NT2/D1 (cell line): ENCODE data around the gene DCP1A.
"Not testable (repeated sequence)": the region's sequence is repeated elsewhere in the genome, so short reads cannot be mapped to it uniquely, and the experiment has no call there.

ENCODE experiments used
- DNase-seq: peaks from one replicate; pipeline ENCODE4 v3.0.0-alpha.2; 2011; ENCODE audit warnings: low read depth, low spot score
- H3K27me3 ChIP-seq: 2 replicates; pipeline ENCODE4 v1.6.0; 2011; ENCODE audit warnings: mild to moderate bottlenecking; ENCODE audit not compliant: insufficient read length, insufficient read depth
- H3K36me3 ChIP-seq: 2 replicates; pipeline ENCODE4 v1.6.1; 2011; ENCODE audit warnings: mild to moderate bottlenecking, low read length, mixed read lengths; ENCODE audit not compliant: insufficient read depth, insufficient read length
- H3K4me1 ChIP-seq: 2 replicates; pipeline ENCODE4 v1.5.1; 2011; ENCODE audit not compliant: insufficient read depth, insufficient read length
- H3K4me3 ChIP-seq: 2 replicates; pipeline ENCODE4 v1.5.1; 2011; ENCODE audit warnings: low read depth; ENCODE audit not compliant: insufficient read length
- H3K9ac ChIP-seq: 2 replicates; pipeline ENCODE4 v1.6.0; 2011; ENCODE audit warnings: low read depth; ENCODE audit not compliant: insufficient read length
- H3K9me3 ChIP-seq: 2 replicates; pipeline ENCODE4 v1.5.1; 2011; ENCODE audit warnings: mild to moderate bottlenecking, low read length; ENCODE audit not compliant: insufficient read depth
- SUZ12 ChIP-seq: IDR thresholded peaks from 2 replicates; pipeline ENCODE4 v1.6.1; 2011; ENCODE audit not compliant: insufficient read length, insufficient read depth; ENCODE audit errors: extremely low read depth
- YY1 ChIP-seq: IDR thresholded peaks from 2 replicates; pipeline ENCODE4 v1.6.1; 2011; ENCODE audit not compliant: insufficient read length, insufficient read depth
- ZNF274 ChIP-seq: IDR thresholded peaks from 2 replicates; pipeline ENCODE4 v1.6.1; 2011; ENCODE audit warnings: mild to moderate bottlenecking, low read depth, low read length

DCP1A gene

DNA sequence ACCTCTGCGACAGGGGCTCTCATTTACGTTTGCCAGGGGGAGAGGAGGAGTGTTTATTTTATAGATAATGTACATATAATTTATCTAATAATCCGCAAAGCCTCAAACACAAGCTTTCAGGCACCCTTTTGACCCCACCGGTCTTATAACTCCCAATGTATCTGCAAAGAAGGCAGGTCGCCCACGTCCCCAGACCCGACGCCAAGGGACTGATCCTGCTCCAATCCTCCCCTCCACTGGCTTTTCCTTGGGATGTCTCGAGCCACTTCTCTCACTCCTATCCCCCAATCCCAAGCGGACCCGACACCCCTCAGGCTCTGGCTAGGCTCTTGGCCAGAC lies 452 bp downstream of the DCP1A start:
- Histone ChIP-seq H3K27me3 (no peaks in the 10 kb centered on the region), H3K9me3 (no peaks in the 10 kb centered on the region), H3K36me3 (peaks cover 25% of the 10 kb centered on the region), H3K4me3 (peak overlapping the region; percentile 98), H3K4me1 (no peaks in the 10 kb centered on the region), H3K9ac (peak overlapping the region; percentile 99)
- TF ChIP-seq ZNF274, result no peak
- TF ChIP-seq YY1, result no peak
- no peak for TF ChIP-seq SUZ12
- no peak for DNase-seq

GRCh38 chr3:53346514-53346913 lies 829 bp downstream of the DCP1A start:
- Histone ChIP-seq H3K4me1 (no peaks in the 10 kb centered on the region), H3K9me3 (no peaks in the 10 kb centered on the region), H3K36me3 (peaks cover 29% of the 10 kb centered on the region), H3K9ac (peak overlapping the region; percentile 99), H3K4me3 (peak overlapping the region; percentile 98), H3K27me3 (no peaks in the 10 kb centered on the region)
- no peak for DNase-seq
- TF ChIP-seq SUZ12 (no peak), ZNF274 (no peak), YY1 (no peak)

DNA sequence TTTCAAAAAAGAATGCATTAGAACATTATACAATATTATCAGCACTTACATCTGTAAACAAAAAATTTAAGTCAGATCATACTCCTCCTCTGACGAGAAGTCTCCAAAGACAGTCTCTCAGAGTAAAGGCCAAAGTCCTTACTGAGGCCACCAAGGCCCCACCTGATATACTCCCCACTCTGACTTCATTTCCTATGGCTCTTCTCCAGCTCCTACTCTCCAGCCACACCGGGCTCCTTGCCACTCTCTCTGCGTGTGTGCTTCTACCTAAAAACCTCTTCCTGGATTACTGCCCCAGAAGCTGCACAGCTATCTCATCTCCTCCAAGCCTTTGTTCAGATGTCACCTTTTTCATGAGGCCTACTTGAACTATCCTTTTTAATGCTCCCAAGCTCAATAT lies 5.0 kb downstream of the DCP1A start:
- TF ChIP-seq ZNF274 (no peak), SUZ12 (no peak), YY1 (no peak)
- no peak overlapping the region for H3K9ac ChIP-seq
- H3K4me3 ChIP-seq, result no peak overlapping the region
- no peaks in the 10 kb centered on the region for H3K9me3 ChIP-seq
- H3K27me3 ChIP-seq, result no peaks in the 10 kb centered on the region
- H3K36me3 ChIP-seq, result peaks cover 56% of the 10 kb centered on the region
- H3K4me1 ChIP-seq, result no peaks in the 10 kb centered on the region
- DNase-seq, result no peak

GRCh38 chr3:53337167-53337940 lies 10.0 kb downstream of the DCP1A start:
- TF ChIP-seq ZNF274, result no peak
- TF ChIP-seq SUZ12, result no peak
- Histone ChIP-seq H3K27me3 (no peaks in the 10 kb centered on the region), H3K36me3 (peaks cover 76% of the 10 kb centered on the region)

GRCh38 chr3:53334742-53335141 lies 12.6 kb downstream of the DCP1A start:
- no peak overlapping the region for H3K4me3 ChIP-seq
- no peaks in the 10 kb centered on the region for H3K4me1 ChIP-seq
- no peak for DNase-seq
- H3K36me3 ChIP-seq, result peaks cover 59% of the 10 kb centered on the region
- H3K9me3 ChIP-seq, result no peaks in the 10 kb centered on the region
- no peaks in the 10 kb centered on the region for H3K27me3 ChIP-seq
- no peak overlapping the region for H3K9ac ChIP-seq
- no peak for TF ChIP-seq ZNF274
- TF ChIP-seq SUZ12, result no peak
- no peak for TF ChIP-seq YY1

More at GRCh38 chr3:53337167-53337940, 10.0 kb downstream of the DCP1A start:
- Histone ChIP-seq H3K9me3 (no peaks in the 10 kb centered on the region), H3K4me1 (no peaks in the 10 kb centered on the region), H3K9ac (no peak overlapping the region), H3K4me3 (no peak overlapping the region)
- no peak for DNase-seq

- Histone ChIP-seq H3K9me3 (no peaks in the 10 kb centered on the region; the same call in 1 of the 2 replicates), H3K9ac (no peak overlapping the region)
Observed at GRCh38 chr3:53331871-53332270, 15.5 kb downstream of the DCP1A start.

DNA sequence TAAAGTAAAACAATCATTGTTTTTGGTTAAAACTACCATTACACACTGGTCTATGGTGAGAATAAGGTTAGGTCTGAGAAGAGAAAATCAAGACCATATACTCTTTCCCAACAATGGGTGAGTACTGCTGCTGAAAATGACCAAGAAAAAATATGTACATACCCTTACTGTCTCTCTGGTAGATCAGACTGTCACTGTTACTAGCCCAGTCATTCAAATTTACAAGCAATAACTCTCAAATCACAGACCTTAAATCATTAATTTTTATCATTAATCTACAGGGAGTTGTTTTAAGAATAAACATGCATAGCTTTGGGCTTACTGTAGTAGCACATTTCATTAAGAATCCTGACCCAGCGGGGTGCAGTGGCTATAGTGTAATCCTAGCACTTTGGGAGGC lies 17.4 kb downstream of the DCP1A start:
- no peak overlapping the region for H3K9ac ChIP-seq
- H3K36me3 ChIP-seq, result peaks cover 48% of the 10 kb centered on the region
- no peak overlapping the region for H3K4me3 ChIP-seq
- TF ChIP-seq ZNF274, result no peak
- no peak for TF ChIP-seq YY1
- TF ChIP-seq SUZ12, result no peak
- H3K27me3 ChIP-seq, result no peaks in the 10 kb centered on the region
- DNase-seq, result no peak
- no peaks in the 10 kb centered on the region; the same call in 1 of the 2 replicates for H3K9me3 ChIP-seq
- H3K4me1 ChIP-seq, result no peaks in the 10 kb centered on the region

More at GRCh38 chr3:53331871-53332270, 15.5 kb downstream of the DCP1A start:
- no peak for DNase-seq
- H3K4me3 ChIP-seq, result no peak overlapping the region
- H3K36me3 ChIP-seq, result peaks cover 57% of the 10 kb centered on the region
- no peaks in the 10 kb centered on the region for H3K27me3 ChIP-seq
- H3K4me1 ChIP-seq, result no peaks in the 10 kb centered on the region
- no peak for TF ChIP-seq ZNF274
- TF ChIP-seq YY1, result no peak

- TF ChIP-seq ZNF274 (no peak), YY1 (no peak), SUZ12 (no peak)
- H3K27me3 ChIP-seq, result no peaks in the 10 kb centered on the region
- no peak overlapping the region for H3K9ac ChIP-seq
- H3K4me3 ChIP-seq, result no peak overlapping the region
- no peak for DNase-seq
- H3K4me1 ChIP-seq, result no peaks in the 10 kb centered on the region
- no peaks in the 10 kb centered on the region; the same call in 1 of the 2 replicates for H3K9me3 ChIP-seq
- H3K36me3 ChIP-seq, result peaks cover 44% of the 10 kb centered on the region
Observed at GRCh38 chr3:53328746-53329145, 18.6 kb downstream of the DCP1A start.

- not testable (repeated sequence) for H3K4me1 ChIP-seq, H3K9ac ChIP-seq, H3K4me3 ChIP-seq, H3K27me3 ChIP-seq, H3K9me3 ChIP-seq, DNase-seq
- H3K36me3 ChIP-seq, result peaks cover 38% of the 10 kb centered on the region
Observed at GRCh38 chr3:53327986-53328385, 19.4 kb downstream of the DCP1A start.
